ENCODE measurements around the gene RSBN1. TPM values are rescaled to one million over a fixed set of nuclear protein-coding genes. Genes with fewer than 3 reads are reported as not detected.
"Not testable (repeated sequence)": the region's sequence is repeated elsewhere in the genome, so short reads cannot be mapped to it uniquely, and the experiment has no call there.

Gene RSBN1
- total RNA-seq, 1 donor from 2014 or later: 35.2 TPM

DNA sequence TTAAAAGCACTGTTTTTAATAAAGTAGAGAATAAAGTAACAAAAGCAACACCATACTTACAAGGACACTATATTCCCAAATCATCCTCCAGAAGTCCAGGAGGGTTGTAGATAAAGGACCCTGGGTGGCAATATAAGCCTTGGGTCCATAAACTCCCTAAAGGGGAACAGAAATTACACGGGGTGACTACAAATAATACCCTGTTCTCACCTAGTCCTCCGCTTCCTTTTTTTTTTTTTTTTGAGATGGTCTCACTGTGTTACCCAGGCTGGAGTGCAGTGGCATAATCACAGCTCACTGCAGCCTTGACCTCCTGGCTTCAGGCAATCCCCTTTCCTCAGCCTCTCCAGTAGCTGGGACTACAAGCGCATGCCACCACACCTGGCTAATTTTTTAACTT is 46.1 kb upstream of the RSBN1 start:
- H3K36me3 Mint-ChIP-seq (ENCODE audit: unreplicated experiment): no peaks in the 10 kb centered on the region
- DNase-seq: no peak

GRCh38 chr1:113857776-113858175 is 45.5 kb upstream of the RSBN1 start:
- Mint-ChIP-seq H3K9me3 (ENCODE audit: unreplicated experiment) (no peaks in the 10 kb centered on the region), H3K27ac (ENCODE audit: unreplicated experiment) (no peak overlapping the region), H3K4me3 (ENCODE audit: unreplicated experiment) (no peak overlapping the region), H3K4me1 (ENCODE audit: low read depth, unreplicated experiment) (no peaks in the 10 kb centered on the region), H3K27me3 (ENCODE audit: unreplicated experiment) (peaks cover 7% of the 10 kb centered on the region), H3K36me3 (ENCODE audit: unreplicated experiment) (no peaks in the 10 kb centered on the region)
- DNase-seq: no peak
- TF ChIP-seq CTCF (IDR thresholded peaks at IDR 0.05; ENCODE audit: partially characterized antibody, unreplicated experiment): no peak

More for the DNA sequence above, 46.1 kb upstream of the RSBN1 start:
- peaks cover 7% of the 10 kb centered on the region for H3K27me3 Mint-ChIP-seq (ENCODE audit: unreplicated experiment)
- no peaks in the 10 kb centered on the region for H3K4me1 Mint-ChIP-seq (ENCODE audit: low read depth, unreplicated experiment)
- no peaks in the 10 kb centered on the region for H3K9me3 Mint-ChIP-seq (ENCODE audit: unreplicated experiment)
- TF ChIP-seq CTCF (IDR thresholded peaks at IDR 0.05; ENCODE audit: partially characterized antibody, unreplicated experiment): no peak
- H3K27ac Mint-ChIP-seq (ENCODE audit: unreplicated experiment): no peak overlapping the region
- no peak overlapping the region for H3K4me3 Mint-ChIP-seq (ENCODE audit: unreplicated experiment)

DNA sequence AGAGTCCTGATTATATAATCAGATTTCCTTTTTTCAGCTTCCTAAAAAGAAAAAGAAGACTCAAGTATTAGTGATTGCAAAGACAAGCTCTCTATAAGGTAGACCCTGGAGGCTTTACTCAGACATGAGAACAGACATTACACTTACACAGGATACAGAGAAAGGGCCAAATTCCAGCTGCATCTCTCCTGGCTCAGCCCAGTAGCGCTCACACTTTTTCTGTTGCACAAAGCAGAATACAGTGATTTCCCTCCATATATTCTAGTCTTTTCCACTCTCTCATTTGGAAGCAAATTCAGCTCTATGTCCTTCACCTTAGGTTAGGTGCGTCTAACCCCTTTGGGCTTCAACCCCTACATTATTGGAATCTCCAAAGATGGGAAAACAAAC is 44.1 kb upstream of the RSBN1 start:
- no peaks in the 10 kb centered on the region for H3K4me1 Mint-ChIP-seq (ENCODE audit: low read depth, unreplicated experiment)
- no peak overlapping the region for H3K27ac Mint-ChIP-seq (ENCODE audit: unreplicated experiment)
- H3K36me3 Mint-ChIP-seq (ENCODE audit: unreplicated experiment): no peaks in the 10 kb centered on the region
- peaks cover 5% of the 10 kb centered on the region for H3K27me3 Mint-ChIP-seq (ENCODE audit: unreplicated experiment)
- TF ChIP-seq CTCF (IDR thresholded peaks at IDR 0.05; ENCODE audit: partially characterized antibody, unreplicated experiment): no peak
- DNase-seq: no peak
- no peak overlapping the region for H3K4me3 Mint-ChIP-seq (ENCODE audit: unreplicated experiment)
- H3K9me3 Mint-ChIP-seq (ENCODE audit: unreplicated experiment): no peaks in the 10 kb centered on the region

DNA sequence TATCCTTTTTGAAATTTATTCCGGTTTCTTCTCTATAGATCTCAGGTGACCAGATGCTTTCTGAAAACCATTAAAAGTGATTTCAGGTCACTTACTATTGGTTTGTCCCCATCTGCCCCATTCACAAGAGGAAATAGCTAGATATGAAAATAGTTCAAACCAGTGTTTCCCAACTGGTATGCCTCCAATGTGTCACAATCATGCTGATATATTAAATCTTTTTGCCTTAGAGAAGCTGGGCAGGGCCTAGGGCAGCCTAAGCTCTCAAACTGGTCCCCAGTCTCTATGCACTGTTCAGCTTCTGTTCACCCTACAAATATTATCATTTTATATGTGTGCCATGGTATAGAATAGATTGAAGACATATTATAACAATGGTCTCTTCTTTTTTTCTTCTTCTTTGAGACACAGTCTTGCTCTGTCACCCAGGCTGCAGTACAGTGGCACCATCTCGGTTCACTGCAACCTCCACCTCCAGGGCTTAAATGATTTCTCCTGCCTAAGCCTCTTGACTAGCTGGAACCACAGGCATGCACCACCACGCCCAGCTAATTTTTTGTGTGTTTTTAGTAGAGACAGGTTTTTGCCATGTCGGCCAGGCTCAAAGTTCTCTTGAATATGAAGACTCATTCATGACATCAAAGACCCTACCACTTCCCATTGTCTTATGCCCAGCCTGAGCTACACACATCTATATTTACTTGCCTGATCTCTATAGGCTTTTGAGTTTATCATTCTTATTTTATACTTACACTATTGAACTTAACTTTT is 43.5 kb upstream of the RSBN1 start:
- TF ChIP-seq CTCF (IDR thresholded peaks at IDR 0.05; ENCODE audit: partially characterized antibody, unreplicated experiment): no peak
- peaks cover 5% of the 10 kb centered on the region for H3K27me3 Mint-ChIP-seq (ENCODE audit: unreplicated experiment)
- no peak overlapping the region for H3K4me3 Mint-ChIP-seq (ENCODE audit: unreplicated experiment)
- no peaks in the 10 kb centered on the region for H3K36me3 Mint-ChIP-seq (ENCODE audit: unreplicated experiment)
- H3K27ac Mint-ChIP-seq (ENCODE audit: unreplicated experiment): no peak overlapping the region
- no peak for DNase-seq
- no peaks in the 10 kb centered on the region for H3K9me3 Mint-ChIP-seq (ENCODE audit: unreplicated experiment)
- H3K4me1 Mint-ChIP-seq (ENCODE audit: low read depth, unreplicated experiment): no peaks in the 10 kb centered on the region

DNA sequence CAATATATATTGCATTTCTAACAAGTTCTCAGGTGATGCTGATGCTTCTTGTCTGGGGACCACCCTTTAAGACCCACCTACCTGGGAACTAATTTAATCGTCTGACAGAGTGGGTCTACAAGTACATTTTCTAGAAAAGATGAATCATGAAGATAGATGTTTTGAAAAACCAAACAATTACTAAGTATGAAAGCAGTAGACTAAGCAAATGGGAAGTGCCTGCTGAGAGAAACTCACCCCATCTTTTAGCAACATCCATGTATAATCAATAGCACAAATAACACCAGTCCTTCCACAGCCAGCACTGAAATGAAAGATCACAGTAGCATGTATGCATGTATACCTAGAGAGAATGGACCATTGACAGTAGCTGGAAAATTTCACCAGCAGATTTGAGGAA is 42.0 kb upstream of the RSBN1 start:
- Mint-ChIP-seq H3K27ac (ENCODE audit: unreplicated experiment) (no peak overlapping the region), H3K27me3 (ENCODE audit: unreplicated experiment) (peaks cover 5% of the 10 kb centered on the region), H3K36me3 (ENCODE audit: unreplicated experiment) (no peaks in the 10 kb centered on the region), H3K4me3 (ENCODE audit: unreplicated experiment) (no peak overlapping the region), H3K9me3 (ENCODE audit: unreplicated experiment) (no peaks in the 10 kb centered on the region), H3K4me1 (ENCODE audit: low read depth, unreplicated experiment) (no peaks in the 10 kb centered on the region)
- TF ChIP-seq CTCF (IDR thresholded peaks at IDR 0.05; ENCODE audit: partially characterized antibody, unreplicated experiment): no peak
- DNase-seq: no peak

DNA sequence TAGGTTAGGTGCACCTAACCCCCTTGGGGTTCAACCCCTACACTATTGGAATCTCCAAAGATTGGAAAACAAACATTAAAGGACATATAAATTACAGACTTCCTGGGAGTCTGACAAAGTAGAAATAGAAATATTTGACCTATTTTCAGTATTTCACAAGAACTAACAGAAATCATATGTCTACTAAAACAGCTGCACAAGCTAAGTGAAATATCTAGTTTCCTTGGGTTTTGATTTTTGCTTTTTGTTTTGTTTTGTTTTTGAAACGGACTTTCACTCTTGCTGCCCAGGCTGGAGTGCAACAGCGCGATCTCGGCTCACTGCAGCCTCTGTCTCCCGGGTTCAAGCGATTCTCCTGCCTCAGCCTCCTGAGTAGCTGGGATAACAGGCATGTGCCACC is 40.4 kb upstream of the RSBN1 start:
- not testable (repeated sequence) for H3K9me3 Mint-ChIP-seq (ENCODE audit: unreplicated experiment); H3K4me3 Mint-ChIP-seq (ENCODE audit: unreplicated experiment); H3K27me3 Mint-ChIP-seq (ENCODE audit: unreplicated experiment); H3K4me1 Mint-ChIP-seq (ENCODE audit: low read depth, unreplicated experiment); H3K27ac Mint-ChIP-seq (ENCODE audit: unreplicated experiment); DNase-seq; H3K36me3 Mint-ChIP-seq (ENCODE audit: unreplicated experiment)
